Left renal pelvis (tissue), 4 donors: ENCODE results near the gene PLD5. TPM values are rescaled to one million over a fixed set of nuclear protein-coding genes. Genes with fewer than 3 reads are reported as not detected.

Source experiments
- DNase-seq, 4 donors: peaks; one replicate each; pipeline ENCODE4 v3.0.0-alpha.2; 2013; ENCODE audit warnings: low read depth in 4 of 4, low spot score in 3 of 4
- polyA plus RNA-seq, 4 donors: library from polyadenylated mRNA; unstranded; fragments of 120-200 nt; gene quantifications; one replicate each; pipeline ENCODE4 v1.2.1, GENCODE V29; 2013; ENCODE audit not compliant: insufficient read length in 4 of 4

Gene PLD5
- 1 to 10 TPM in 3 of 4 donors, under 1 TPM in 1; 0.92 to 5.7 (median 1.5) TPM for polyA plus RNA-seq

DNA sequence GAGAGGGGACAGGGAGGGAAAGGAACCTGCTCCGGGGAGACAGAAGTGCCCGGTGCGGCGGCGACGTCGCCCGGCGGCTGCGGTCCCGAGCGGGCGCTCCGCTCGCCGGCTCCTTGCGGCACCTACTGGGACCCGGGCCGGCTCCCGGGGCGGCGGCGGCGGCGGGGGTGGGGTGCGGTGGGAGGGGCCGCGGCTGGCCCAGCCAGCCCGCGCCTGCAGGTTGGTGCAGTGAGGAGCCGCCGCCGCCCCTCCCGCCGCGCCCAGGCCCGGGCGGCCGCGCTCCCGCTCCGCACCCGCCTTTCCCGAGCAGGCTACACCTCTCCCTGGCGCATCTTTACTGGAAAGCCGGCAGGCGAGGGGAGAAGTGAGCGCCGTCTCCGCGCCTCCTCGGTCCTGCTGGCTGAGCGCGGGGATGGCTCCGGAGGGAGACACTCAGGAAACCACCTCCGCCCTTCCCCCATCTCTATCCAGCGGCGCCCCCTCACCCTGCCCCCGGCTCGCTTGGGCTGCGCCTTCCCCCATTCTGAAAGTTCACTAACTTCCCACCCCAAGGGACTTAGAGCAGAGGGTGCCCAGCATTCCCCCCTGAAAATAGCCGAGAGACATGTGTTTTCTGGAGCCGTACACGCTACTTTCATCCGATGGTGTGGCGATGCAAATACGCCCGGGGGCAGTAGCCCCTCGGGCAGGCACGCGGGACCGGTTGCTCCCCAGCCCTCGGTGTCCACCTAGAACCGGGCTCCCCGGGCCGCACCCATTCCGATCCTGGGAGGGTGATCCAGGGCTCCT is at the start of gene PLD5:
PLD5 (minus strand) TSS at position 127 of the 789 bp plus-strand sequence.
- no peak for DNase-seq

DNA sequence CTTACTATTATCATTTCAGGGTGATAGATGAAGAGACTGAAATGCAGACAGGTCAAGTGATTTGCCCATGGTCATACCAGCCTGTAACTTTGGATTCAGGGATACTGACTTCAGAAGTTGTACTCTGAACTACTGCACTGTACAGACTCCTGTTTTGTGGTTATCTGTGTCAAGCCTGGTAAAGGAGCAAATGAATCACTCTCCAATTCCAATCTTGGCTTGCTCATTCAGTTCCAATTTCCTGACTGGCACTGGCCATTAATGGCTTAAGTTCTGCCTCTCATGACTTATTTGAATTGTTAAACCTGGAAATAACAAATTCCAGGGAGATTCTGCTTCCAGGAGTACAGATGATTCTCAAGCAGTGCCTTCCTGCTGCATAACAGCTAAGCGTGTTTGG is 45.4 kb upstream of the PLD5 start:
- no peak for DNase-seq

DNA sequence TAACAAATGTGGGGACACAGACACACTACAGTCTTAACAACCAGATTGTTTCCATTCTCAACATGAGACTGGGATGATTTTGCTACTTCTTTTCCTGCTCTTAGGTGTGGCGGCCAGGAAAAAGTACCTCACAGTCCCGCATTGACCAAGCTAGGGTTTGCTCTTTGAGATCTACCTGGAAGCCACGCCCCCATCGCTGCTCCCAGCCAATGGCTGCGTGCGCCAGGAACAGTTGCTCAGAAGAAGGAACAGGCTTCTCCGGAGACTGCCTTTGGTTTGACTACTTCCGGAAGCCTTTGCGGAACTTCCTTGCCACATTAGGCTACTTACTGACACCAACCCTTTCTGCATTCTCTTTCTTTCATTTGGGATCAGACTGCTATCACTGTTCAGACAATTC is 44.2 kb upstream of the PLD5 start:
- DNase-seq = no peak

DNA sequence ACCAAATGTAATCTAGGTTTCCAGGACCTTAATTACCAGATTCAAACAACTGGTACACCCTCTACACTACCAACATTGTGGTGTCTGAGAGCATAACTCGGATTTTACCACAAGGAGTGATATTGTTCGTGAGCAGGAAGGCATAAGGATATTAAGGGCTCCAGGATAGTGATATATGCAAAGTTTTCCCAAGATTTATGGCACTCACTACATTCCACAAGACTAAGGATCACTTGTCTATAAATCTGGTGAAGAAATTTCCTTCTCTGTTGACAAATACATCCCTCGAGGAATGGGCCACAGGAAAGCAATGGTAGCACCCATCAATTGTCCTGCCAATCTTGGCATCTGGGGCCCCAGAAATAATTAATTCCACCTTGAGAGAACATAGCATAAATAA is 43.1 kb upstream of the PLD5 start:
- DNase-seq = no peak

DNA sequence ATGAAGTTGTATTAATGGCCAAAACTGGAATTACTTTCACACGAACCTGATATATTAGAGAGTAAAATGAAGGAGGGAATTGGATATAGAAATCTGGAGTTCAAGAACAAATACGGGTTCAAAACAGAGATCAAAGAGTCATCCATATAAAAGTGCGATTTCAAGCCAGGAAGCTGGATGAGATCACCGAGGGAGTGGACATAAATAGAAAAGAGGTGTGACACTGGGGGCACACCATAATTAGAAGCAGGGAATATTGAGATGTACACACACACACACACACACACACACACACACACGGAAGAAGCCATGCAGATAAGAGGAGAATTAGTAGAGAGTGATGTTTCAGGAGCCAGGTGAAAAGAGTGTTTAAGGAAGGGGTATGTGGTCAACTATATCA is 32.3 kb upstream of the PLD5 start:
- DNase-seq = no peak

DNA sequence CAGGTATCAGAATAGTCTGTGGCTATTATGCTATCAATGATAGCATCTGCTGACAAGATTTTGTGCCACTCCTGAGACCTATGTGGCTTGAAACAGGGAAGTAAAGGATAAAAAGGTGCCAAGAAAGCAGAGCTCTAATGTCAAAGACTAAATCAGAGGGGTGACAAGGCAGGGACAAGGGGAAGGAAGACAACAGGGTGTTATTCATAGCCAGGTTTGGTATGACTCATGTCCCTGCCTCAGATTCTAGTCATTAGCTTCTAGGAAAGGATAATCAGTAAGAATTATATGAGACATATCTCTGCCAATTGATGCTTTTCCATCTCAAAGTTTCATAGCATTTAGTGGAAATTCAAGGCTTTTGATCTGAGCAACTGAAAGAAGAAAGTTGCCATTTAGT is 31.8 kb upstream of the PLD5 start:
- DNase-seq = no peak

DNA sequence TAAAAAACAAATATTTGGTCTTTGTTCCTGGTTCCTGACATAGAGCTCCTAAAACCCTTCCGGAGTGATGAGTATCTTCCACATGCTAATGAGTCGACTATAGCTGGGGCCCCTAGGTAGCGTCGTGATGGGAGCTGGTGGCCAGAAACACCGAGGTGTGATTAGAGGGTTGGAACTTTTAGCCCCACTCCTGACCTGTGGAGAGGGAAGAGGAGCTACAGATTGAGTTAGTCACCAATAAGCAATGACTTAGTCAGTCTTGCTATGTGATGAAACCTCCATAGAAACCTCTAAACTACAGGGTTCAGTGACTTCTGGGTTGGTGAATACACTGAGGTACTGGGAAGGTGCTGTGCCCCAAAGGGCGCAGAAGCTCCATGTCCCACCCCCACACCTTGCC is 30.1 kb upstream of the PLD5 start:
- no peak for DNase-seq

DNA sequence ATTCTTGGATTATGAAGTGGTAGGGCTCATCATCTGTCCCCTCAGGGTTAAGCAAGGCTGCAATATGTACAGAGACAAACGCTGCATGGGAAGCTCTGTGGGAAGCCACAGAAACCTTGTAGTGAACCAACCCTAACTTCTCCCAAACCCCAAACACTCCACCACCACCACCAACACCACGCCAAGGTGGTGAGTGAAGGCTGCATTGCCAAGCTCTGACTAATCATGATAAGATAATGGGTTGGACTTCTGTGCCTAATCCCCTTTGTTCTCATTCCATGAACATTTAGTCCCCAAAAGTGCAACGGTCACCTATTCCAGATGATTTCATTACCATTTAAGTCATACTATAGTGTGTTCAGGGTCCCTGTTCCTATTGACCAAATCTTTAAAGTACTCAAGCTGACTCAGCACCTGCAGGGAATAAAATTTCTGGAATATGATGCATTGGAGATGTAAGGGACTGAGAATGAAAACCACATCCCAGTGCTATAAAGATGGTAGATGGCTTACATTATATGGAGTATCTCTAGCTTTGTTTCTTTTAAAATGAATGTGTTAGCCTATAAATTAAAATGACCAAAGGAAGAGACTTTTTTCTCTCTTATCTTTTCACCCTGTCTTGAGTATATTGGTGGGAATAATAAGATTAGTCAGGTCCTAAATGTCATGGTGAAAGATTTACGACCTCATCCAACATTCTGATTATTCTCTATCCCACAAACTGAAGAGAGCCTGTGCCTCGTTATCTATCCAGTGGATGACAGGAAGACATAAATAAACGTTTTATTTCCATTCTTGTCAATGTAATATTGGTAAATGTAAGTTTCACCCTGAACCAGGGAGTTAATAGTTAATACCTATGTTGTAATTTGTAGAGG is 22.6 kb upstream of the PLD5 start:
- DNase-seq = no peak

DNA sequence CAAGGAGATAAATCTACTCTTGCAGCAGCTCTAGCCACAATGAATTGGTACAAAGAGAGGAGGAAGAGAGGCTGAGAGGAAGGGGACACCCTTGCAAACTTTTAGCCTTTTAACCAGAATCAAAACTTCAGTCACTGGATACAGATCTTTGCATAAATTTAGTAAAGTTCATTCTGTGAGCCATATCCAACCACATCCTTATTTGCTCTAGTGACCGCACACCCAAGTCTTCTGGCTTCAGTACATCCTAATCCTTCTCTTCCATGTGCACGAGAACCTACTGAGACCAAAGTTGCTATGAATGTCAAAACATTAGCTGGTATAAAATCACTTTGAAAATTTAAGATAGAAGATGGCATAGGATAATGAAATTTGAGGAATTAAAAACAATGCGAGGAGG is 21.9 kb upstream of the PLD5 start:
- DNase-seq = no peak

DNA sequence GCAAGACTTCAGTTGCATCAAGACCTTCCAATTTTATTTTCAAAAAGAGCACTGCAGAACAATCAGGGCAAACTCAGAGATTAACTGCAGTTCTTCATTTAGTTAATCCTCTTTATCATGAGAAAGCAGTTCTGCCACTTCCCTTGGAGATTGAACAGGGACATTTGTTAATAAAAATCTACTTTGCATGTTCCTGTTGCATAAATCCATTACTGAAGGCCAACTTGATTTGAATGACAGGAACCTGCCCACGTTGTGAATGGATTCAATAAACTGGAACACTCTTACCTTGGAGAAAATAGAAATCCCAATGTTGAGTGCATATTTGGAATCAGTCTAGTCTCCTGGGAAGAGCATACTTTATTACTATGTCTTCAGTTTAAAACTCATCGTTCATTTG is 19.6 kb upstream of the PLD5 start:
- DNase-seq = no peak

DNA sequence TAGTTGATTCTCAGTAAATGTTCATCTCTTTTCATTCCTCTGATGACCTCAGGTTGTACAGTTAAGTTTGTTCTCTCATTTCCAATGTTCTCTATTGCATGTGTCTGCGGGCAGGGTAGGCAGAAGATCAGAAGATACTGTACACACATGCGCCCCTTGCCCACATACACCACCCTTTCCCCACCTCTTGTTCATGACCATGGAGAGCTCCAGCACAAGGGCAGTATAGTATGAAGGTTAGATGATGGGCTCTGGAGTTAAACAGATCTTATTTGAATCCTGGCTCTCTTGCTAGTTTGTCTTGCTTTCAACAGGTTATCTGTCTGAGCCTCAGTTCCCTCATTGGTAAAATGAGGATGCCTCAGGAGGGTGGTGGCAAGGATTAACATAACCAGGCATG is 17.8 kb upstream of the PLD5 start:
- no peak for DNase-seq

DNA sequence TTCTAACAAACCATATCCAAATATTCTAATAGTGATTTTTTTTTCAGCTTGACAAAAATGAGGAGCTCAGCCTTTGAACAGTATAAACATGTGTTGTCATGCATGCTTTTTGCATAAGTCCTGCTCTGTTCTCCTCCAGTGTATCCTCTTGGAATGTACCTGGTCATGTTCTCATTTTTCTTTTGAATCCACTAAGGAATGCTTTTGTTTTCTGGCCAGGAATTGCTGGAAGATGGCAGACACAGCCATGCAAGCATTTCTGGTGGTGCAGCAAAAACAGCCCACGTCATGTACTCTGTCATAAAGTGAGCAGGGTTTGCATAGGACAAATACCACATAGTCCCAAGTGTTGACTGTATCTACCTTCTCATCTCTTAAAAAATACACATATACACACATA is 11.5 kb upstream of the PLD5 start:
- DNase-seq = no peak

DNA sequence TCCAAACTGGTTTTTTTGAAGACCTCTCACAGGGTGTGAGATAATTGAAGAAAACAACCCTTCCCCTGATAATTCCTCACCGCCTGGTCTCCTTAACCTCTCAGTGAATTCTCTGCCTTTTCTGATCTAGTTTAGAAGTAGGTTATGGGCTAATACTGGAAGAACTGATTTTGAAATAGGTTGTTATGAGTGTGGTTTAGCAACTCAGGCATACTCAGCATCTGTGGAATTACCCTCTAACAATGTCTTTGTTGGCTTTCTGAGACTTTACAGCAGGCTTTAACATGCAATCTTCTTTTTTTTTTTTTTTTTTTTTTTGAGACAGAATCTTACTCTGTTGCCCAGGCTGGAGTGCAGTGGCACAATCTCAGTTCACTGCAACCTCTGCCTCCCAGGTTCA is 10.3 kb upstream of the PLD5 start:
- no peak for DNase-seq

DNA sequence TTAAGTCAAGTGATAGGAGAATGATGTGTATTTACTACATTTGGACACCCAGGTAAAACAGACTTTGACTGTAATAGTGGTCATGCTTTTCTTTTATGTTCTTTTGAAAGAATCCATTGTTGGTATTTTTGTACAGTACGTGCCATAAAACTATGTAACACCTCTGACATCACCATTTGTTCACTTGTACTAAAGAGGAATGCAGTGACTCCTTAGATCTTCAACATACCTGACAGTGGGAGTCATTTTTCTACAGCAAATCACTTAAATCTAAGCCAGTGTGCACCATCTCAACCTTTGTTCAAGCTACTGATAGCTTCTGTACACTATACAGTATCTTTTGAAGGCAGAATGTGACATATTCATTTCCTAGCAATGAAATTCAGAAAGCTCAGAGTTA is 6.3 kb upstream of the PLD5 start:
- DNase-seq = no peak

DNA sequence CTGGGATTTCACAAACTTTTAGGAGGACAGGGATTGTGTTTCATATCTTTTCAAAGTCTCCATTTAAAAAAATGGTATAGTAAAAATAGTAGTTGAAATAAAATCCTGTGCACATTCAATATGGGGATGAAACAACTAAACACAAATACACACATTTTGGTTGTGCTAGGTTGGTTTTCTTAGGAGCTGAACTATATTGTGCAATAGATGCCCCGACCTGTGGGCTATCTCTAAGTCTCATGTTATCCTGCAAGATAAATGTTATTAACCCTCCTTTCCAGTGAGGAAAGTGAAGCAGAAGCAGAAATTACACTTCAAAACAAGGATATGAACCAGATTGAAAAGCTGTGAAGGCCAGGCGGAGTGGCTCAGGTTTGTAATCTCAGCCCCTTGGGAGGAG is 1.3 kb upstream of the PLD5 start:
- DNase-seq = no peak

DNA sequence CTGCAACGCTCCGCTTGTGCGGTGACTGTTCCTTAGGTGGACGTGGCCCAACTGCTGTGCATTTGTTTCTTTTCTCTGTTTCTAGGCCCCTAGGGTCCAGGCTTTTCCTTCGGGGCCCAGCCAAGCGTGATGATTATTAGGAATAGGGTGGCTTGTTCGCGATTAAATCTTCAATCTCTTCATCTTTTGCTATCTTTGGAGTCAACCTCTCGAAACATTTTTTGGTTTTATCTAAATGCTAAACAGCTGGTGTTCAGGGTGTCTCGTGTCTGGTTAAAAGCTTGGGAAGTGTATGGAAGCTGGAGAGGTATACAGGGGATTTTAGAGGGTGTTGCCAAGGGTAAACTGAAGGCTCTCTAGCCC is 844 bp upstream of the PLD5 start:
- DNase-seq = no peak

DNA sequence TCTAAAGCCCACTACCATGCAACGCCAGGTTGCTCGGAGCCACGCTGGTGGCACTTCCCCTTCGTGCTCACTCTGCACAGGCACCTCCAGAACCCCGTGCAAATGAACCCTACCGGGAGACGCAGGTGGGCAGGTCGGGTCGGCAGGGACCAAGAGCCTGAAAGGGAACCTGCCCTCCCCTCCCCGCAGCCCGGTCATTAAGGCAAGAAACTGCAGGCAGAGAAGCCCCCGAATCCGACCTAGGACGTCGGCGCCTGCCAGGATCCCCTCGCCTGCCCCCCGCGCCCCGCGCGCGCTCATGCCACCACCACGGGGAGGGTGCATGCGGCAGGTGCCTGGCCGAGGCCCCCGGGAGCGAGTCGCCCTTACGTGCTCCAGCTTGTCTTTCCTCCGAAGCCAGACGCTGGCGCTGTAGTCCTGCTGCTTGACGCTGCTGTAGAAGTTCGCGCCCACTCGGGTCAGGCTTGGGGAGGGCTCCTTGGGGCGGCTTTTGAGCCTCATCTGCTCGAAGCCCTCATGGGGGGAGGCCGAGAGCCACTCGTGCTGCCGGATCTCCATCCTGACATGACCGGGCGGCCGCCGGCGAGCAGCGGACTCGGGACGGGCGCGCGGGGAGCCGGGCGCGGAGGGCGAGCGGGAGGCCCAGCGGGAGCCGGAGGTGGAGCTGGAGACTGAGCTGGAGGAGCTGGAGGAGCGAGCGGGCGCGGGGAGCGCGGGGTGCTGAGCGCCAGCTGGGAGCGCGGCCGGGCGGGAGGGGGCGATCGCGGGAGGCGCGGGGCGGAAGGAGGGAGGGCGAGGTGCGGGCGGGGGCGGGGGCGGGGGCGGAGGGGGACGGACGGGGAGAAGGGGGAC is 552 bp downstream of the PLD5 start:
- DNase-seq = peak in 1 of 4 donors; percentile 22

DNA sequence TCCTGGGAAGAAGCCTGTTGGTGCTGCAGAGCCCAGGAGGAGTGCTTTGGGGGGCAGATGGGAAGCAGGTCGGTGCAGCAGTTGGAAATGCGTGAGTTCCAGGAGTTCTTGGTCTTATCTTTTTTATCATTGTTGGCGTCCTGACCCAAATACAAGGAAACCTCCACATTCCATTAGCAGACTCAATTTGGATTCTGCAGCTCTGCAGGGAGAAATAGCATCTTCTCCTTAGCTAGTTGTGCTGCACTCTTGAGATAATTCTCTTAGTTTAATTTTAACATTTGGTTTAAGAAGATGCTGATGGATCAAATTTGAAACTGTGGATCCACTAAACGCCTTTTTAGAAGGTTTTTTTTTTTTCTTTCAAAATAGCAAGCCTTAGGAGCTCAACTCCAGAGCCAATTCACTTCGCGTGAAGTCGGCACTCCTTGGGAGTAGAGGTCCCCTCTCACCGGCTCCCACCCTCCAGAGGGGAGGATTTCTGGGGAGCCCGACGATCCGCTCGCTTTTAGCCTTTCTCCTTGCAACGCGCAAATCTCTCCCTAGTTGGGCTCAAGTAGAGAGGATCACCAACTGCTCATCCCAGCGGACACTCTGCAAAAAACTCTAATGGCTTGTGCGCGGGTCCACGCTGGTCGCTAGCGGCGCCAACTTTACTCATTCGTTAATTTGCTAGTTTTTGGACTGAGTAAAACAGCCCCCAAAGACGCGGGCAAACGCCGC is 1.3 kb downstream of the PLD5 start:
- no peak for DNase-seq

DNA sequence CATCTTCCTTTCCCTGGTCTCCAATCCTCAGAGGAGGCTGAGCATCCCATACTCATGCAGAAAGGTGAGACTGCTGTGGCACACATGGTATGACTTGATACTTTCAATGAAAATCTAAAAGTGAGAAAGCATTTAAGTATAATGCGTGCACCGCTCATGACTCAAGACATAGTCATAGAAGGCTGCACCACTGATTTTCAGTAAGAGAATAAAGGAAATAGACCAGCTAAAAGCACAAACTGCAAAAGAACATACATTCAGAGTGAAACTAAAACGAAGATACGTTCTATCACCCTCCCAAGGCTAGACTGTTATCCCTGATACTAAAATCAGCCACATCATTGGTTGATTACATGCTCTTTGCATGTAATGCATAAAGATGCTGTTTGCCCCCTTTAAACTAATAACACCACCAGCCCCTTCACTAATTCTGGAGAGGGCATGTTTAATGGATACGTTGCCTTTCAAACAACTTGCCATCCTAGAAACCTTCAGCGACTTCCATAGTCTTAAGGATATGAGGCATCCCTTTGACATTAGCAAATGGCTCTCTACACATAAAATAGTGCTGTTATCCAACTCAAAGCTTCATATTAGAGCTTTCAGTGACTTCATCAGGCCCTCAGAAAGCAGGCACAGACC is 2.1 kb downstream of the PLD5 start:
- DNase-seq = no peak

DNA sequence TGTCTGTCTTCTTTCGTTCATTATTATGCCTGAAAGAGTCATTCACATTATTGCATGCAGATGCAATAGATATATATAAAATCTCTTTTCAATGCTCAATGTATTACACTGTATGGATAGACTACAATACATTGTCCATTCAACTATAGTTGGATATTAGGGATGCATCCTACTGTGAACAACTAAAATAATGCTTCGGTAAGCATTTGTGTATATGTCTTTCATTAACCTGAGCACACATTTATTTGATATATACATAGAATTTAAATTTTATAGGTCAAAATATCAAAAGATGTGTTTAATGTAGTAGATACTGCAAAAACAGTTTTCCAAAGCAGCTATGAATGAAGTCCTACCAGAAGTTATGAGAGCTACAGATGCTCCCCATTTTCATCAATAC is 8.9 kb downstream of the PLD5 start:
- no peak for DNase-seq
